NT2/D1 (cell line): Measurements from ENCODE around the gene RANBP10.

Experiments
- SUZ12 ChIP-seq: IDR thresholded peaks from 2 replicates; pipeline ENCODE4 v1.6.1; 2011; ENCODE audit not compliant: insufficient read length, insufficient read depth; ENCODE audit errors: extremely low read depth
- YY1 ChIP-seq: IDR thresholded peaks from 2 replicates; pipeline ENCODE4 v1.6.1; 2011; ENCODE audit not compliant: insufficient read length, insufficient read depth

GRCh38 chr16:67801241-67801640, 5.1 kb downstream of the RANBP10 start:
- no peak for TF ChIP-seq YY1
- no peak for TF ChIP-seq SUZ12
